ENCODE data around the gene MYADML2.

MYADML2 gene

GRCh38 chr17:81980707-81981343 is 33.8 kb upstream of the MYADML2 start:
- TF ChIP-seq CREB5 (CRISPR knock-in tag; IDR thresholded peaks at IDR 0.05; ENCODE audit: low read depth): no peak
- no peak for TF ChIP-seq PATZ1 (CRISPR knock-in tag; IDR thresholded peaks at IDR 0.05; ENCODE audit: borderline replicate concordance)
- no peak for TF ChIP-seq OSR1 (CRISPR knock-in tag; IDR thresholded peaks at IDR 0.05)
- TF ChIP-seq ZNF565 (CRISPR knock-in tag; conservative IDR thresholded peaks at IDR 0.05; ENCODE audit: low read depth): no peak
- TF ChIP-seq ISL1 (CRISPR knock-in tag; IDR thresholded peaks at IDR 0.05): no peak
- no peak for TF ChIP-seq TSHZ2 (CRISPR knock-in tag; IDR thresholded peaks at IDR 0.05)
- TF ChIP-seq TCF4 (CRISPR knock-in tag; IDR thresholded peaks at IDR 0.05; ENCODE audit: borderline replicate concordance): no peak
- no peak for TF ChIP-seq CSDC2 (CRISPR knock-in tag; IDR thresholded peaks at IDR 0.05)
- TF ChIP-seq SNAI2 (CRISPR knock-in tag; IDR thresholded peaks at IDR 0.05): no peak
- no peak for TF ChIP-seq RARB (CRISPR knock-in tag; IDR thresholded peaks at IDR 0.05)
- TF ChIP-seq ZNF8 (CRISPR knock-in tag; IDR thresholded peaks at IDR 0.05): no peak
- TF ChIP-seq GLIS3 (CRISPR knock-in tag; IDR thresholded peaks at IDR 0.05): no peak
- no peak for TF ChIP-seq ZNF70 (CRISPR knock-in tag; IDR thresholded peaks at IDR 0.05)
- no peak for TF ChIP-seq PPARA (CRISPR knock-in tag; IDR thresholded peaks at IDR 0.05; ENCODE audit: borderline replicate concordance)
- no peak for TF ChIP-seq BACH2 (CRISPR knock-in tag; IDR thresholded peaks at IDR 0.05; ENCODE audit: borderline replicate concordance)
- no peak for TF ChIP-seq ZFP30 (CRISPR knock-in tag; IDR thresholded peaks at IDR 0.05)
- ATAC-seq: no peak

- no peak for ATAC-seq
- TF ChIP-seq TCF4 (CRISPR knock-in tag; IDR thresholded peaks at IDR 0.05; ENCODE audit: borderline replicate concordance) (no peak), ARNTL (CRISPR knock-in tag; IDR thresholded peaks at IDR 0.05; ENCODE audit: borderline replicate concordance, low read depth) (no peak), SNAI2 (CRISPR knock-in tag; IDR thresholded peaks at IDR 0.05) (no peak), RARB (CRISPR knock-in tag; IDR thresholded peaks at IDR 0.05) (no peak), CSDC2 (CRISPR knock-in tag; IDR thresholded peaks at IDR 0.05) (no peak), GLIS3 (CRISPR knock-in tag; IDR thresholded peaks at IDR 0.05) (no peak), ZFP3 (CRISPR knock-in tag; IDR thresholded peaks at IDR 0.05) (no peak), TSHZ2 (CRISPR knock-in tag; IDR thresholded peaks at IDR 0.05) (no peak), ZNF565 (CRISPR knock-in tag; conservative IDR thresholded peaks at IDR 0.05; ENCODE audit: low read depth) (no peak), ESRRG (CRISPR knock-in tag; IDR thresholded peaks at IDR 0.05) (no peak), PPARA (CRISPR knock-in tag; IDR thresholded peaks at IDR 0.05; ENCODE audit: borderline replicate concordance) (no peak)
Observed at GRCh38 chr17:81980122-81980521, 33.1 kb upstream of the MYADML2 start.

GRCh38 chr17:81978524-81979298 is 31.7 kb upstream of the MYADML2 start:
- TF ChIP-seq ZNF8 (CRISPR knock-in tag; IDR thresholded peaks at IDR 0.05) (no peak), PATZ1 (CRISPR knock-in tag; IDR thresholded peaks at IDR 0.05; ENCODE audit: borderline replicate concordance) (no peak), OSR1 (CRISPR knock-in tag; IDR thresholded peaks at IDR 0.05) (no peak)
- ATAC-seq: no peak

All from SK-N-SH treated with all-trans-retinoic acid at 6 μM for 48 hours (cell line).